Fibroblast of skin of right biceps (primary cell): ENCODE measurements around the gene EPM2A.

Experiments used
- DNase-seq: peaks from one replicate; pipeline ENCODE4 v3.0.0-alpha.2; 2013

Gene EPM2A

GRCh38 chr6:145600299-145600698 is 135.0 kb downstream of the EPM2A start:
- DNase-seq = no peak

GRCh38 chr6:145588981-145589380 is 146.3 kb downstream of the EPM2A start:
- DNase-seq = no peak

- DNase-seq = no peak
Measured at GRCh38 chr6:145587334-145587733, 148.0 kb downstream of the EPM2A start.

GRCh38 chr6:145583753-145584152 is 151.6 kb downstream of the EPM2A start:
- DNase-seq = no peak
